GM18511 (cell line): ENCODE data around the gene MANEA.
"Not testable (repeated sequence)": the region's sequence is repeated elsewhere in the genome, so short reads cannot be mapped to it uniquely, and the experiment has no call there.

Source experiments
- ATAC-seq: cut with Tn5 transposase; IDR thresholded peaks from one replicate; pipeline ENCODE4 v1.9.1; 2021; ENCODE audit warnings: mild to moderate bottlenecking, moderate library complexity; ENCODE audit not compliant: unreplicated experiment

MANEA gene

DNA sequence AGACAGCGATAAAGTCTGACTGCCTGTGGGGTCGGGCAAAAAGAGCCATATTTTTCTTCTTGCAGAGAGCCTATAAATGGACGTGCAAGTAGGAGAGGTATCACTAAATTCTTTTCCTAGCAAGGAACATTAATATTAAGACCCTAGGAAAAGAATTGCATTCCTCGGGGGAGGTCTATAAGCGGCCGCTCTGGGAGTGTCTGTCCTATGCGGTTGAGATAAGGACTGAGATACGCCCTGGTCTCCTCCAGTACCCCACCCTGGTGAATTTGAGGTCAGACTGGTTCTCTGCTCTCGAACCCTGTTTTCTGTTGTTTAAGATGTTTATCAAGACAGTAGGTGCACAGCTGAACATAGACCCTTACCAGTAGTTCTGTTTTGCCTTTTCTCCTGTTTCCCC, 6.9 kb downstream of the MANEA start:
- ATAC-seq, result not testable (repeated sequence)

DNA sequence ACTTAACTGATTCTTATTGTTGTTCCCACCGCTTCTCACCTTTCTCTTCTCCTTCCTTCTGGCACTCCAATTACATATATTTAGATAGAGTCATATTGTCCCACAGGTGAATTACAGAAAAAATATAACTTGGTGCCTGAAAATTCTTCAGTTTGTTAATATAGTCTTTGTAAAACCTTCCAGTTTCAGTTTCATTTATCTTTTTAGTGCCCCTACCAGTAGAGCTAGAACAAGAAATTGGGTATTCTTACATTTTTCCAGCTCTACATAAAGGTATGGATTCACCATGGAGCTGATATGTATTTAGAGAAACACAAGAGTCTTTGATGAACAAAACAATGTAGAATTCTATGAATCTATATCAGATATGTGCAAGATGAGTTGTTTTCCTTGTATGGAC, 10.7 kb downstream of the MANEA start:
- ATAC-seq, result peak; percentile 63

DNA sequence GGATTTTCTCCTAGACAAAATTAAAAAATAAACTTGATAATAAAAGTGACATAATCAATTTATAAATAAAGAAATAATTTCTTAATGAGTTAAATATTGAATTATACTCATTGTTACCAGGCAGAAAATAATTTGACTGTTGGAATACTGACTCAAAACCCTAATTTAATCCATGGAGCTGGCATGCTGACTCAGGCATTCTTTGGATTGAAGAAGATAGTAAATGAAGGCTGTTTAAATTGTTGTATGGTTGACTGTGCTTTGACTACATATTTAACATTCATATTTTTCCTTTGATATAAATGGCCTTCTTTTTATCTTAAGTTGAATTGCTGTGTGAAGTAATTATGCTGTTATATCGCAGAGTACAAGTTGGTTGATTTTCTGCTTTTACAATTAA, 11.7 kb downstream of the MANEA start:
- no peak for ATAC-seq

DNA sequence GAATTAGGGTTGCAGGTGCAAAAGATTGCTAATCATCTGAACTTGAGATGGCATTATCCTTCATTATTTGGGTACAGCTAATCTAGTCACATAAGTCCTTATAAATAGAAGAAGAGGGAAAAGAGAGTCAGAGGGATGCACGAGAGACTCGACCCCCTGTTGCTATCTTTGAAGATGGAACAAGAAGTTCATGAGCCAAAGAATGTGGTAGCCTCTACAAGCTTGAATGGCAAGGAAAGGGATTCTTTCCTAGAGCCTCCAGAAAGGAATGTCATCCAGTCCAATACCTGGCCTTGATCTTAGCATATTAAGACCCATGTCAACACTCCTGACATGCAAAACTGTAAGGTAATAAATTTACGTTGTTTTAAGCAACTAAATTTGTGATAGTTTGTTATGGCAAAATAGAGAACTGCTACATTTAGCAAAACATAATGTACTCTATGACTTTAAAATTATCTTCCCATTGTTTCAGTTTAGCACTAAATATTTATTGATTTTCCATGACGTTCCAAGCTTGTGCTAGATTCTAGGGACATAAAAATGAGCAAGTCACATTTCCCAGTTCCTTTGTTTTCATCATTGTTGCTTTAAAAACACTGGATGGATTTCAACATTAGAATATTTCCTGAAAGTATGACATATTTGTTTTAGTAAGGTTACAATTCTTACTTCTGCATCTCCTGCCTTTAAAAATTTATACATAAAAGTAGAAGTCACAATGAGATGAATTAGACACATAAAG, 12.7 kb downstream of the MANEA start:
- no peak for ATAC-seq

DNA sequence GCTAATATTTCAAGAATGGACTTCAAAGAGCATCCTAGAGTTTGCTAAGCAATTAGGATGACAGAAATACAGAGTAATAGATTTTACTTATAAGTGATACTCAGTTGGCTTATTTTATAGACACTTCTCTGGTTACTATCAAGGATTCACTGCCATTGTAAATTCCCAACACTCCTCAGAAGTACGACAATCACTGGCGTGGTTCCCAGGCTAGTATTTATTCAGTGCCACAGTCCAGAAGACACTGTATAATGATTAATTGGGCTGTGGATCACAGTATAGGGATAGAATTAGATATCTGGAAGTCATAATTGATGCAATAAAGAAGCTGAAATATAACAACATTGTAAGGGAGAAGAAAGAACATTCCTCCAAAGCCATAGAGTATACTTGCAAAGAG, 15.7 kb downstream of the MANEA start:
- no peak for ATAC-seq

DNA sequence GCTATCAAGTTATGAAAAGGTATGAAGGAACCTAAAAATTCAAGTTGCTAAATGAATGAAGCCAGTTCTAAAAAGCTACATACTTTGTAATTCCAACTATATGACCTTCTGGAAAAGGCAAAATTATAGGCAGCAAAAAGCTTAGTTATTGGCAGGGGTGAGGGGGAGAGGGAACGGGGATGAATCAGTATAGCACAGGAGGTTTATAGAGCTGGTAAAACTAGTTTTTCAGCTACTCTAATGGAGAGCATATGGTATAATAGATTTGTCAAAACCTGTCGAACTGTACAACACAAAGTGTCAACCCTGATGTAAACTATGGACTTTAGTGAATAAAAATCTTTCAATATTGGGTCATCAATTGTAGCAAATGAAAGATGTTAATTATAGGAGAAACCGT, 18.7 kb downstream of the MANEA start:
- no peak for ATAC-seq

DNA sequence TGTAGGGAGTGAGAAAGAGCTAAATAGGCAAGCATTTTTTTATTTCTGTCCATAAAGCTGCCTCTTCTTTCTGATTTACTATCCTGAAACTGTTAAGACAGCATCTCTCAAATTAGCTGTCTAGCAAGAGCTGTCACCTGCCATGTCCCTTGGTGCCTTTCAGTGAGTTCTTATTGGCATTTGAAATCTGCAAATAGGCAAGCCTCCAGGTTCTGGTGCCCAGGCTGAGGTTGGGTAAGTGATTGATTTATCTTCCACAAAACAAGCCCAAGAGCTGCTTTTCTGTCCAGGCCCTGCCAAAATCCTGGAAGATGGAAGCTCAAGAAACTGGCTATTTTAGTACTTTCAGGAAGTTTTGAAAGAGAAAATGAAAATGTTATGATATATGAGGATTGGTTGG, 22.4 kb downstream of the MANEA start:
- no peak for ATAC-seq

DNA sequence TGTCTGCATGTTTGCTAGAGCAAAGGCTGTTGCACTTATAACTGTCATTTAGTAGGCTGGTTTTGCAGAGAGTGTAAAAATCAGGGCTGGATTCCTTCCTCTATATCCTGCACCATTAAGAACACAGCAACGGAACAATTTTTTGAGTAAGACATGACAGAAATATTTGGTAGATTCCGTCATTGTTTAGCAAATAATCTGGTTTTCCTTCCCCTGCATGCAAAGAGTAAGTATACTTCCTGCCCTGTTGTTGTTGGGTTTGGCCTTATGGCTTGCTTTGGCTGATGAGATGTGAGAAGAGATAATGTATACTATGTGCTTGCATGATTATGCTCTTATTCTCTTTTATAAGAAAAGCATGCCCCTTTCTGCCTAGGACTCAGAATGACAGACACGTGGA, 23.8 kb downstream of the MANEA start:
- no peak for ATAC-seq

DNA sequence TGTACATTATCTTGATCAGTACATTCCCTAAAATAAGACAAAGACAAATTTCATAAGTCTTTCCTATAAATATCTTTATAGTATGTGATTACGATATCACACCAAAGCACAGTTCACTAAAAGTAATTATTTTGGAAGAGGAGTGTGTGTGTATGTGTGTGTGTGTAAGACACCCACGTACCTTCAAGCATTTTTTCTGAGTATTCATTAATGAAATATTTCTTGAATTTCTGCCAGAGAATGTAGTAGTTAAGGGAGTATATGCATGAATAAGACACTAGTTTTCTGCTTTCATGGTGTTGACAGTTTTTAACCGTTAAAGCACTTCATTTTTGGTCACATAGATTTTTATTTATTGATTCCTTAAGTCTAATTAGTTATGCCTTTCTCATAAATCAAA, 36.8 kb downstream of the MANEA start:
- ATAC-seq, result no peak

DNA sequence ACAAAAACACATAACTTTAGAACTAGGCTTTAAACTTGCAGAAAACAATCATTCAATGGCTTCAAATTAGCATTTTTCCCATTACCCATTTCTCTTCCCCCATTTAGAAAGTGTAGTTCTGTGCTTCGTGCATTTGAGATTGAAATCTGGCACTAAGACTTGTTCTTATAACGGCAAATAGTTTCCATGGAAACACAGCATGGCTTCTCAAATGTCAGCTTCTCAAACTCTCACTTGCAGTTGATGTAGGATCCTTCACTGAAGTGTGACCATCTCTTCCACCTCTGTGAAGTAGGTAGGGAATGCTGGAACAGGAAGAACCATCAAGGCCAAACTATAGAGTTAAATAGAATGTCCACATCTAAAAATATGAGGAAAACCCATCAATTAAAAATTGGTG, 52.2 kb downstream of the MANEA start:
- no peak for ATAC-seq

DNA sequence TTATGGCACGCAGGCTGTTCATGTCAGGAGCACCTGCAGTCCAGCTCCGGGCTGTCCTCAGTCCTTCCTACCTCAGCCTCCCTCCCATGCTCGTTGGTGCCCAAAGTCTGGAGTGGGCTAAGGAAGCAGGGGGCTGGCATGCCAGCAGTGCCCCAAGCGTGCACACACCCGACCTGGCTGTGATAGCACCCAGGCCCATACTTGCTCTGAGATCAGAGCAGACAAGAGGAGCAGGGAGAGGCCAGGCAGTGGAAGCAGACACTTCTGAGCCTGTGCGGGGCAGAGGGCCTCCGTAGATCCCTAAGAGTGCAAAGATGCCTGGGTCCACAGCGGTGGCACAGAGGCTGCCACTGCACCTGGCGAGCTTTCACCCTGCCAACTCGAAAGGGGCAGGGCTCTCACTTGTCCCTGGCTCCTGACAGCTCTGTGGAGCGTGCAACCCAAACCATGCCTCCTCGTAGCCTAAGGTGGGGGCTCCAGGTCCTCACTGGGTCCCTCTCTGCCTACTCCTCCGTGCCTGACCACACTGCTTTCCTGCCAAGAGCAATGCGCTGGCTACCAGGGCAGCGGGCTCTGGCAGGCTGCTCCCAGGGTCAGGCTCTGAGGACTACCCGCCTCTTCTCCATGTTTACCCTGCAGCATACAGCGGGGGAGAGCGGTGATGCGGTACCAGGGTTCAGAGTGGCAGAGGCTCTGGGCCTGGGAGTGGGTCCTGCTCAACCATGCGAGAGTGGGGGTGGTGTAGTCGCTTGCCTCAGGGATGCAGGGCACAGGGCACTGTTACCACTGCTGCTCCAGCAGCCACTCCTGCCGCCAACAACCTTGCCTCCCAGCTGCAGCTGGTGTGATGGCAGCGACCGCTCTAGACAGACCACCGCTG, 59.5 kb downstream of the MANEA start:
- no peak for ATAC-seq

DNA sequence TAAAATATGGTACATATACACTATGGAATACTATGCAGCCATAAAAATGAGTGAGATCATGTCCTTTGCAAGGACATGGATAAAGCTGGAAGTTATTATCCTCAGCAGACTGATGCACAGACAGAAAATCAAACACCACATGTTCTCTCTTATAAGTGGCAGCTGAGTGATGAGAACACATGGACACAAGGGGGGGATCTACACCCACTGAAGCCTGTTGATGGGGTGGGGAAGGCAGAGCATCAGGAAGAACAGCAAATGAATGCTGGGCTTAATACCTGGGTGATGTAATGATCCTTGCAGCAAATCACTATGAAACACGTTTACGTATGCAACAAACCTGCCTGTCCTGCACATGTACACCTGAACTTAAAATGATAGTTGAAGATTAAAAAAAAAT, 71.3 kb downstream of the MANEA start:
- no peak for ATAC-seq

DNA sequence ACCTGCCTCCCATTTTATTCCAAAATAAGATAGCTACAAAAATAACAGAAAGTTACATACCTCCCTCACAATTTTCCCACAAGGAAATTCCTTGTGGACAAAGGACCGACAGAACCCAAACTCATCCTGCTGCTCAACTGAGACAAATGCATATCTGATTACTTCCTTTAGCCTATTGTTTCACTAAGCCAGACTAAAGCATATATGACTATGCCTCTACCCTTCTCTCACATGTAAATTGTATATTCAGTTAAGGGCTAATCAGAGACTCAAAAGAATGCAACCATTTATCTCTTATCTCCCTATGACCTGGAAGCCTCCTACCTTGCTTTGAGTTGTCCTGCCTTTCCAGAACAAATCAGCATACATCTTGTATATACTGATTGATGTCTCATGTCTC, 72.1 kb downstream of the MANEA start:
- no peak for ATAC-seq

DNA sequence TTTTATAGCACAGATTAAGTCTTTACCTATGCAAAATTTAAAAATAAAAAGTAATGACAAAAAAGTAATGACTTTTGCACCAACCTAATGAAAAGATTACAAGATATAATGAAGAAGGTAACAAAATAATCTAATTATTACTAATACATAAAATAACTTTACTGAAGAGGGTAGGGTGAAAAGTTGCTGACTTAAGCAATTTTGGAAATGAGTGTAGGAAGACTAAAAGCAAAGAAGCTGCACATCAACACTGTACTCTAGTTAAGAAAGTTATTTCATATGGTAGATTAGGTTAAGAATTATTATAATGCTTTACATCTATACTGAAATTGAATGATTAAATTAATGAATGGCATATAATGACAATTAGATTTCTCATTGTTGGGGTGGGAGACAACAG, 76.8 kb downstream of the MANEA start:
- no peak for ATAC-seq

DNA sequence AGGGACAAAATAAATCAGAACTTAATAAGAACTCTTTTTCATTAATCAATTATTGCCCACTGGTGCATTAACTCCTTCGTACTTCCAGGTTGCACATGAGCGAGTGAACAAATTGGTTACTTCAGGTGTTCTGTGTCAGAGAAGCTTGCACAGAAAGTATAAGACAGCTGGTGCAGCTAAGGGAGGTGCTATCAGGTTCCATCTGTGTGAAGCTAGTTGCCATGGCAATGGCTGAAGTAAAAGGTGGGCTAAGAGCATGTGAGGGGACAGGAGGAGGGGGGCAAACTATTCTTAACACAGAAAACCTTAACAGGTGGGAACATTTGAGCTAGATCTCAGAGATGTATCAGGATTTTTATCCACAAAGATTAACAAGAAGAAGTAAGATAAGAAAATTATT, 81.6 kb downstream of the MANEA start:
- ATAC-seq, result no peak
